ENCODE data around the gene MYO18B.

DNA sequence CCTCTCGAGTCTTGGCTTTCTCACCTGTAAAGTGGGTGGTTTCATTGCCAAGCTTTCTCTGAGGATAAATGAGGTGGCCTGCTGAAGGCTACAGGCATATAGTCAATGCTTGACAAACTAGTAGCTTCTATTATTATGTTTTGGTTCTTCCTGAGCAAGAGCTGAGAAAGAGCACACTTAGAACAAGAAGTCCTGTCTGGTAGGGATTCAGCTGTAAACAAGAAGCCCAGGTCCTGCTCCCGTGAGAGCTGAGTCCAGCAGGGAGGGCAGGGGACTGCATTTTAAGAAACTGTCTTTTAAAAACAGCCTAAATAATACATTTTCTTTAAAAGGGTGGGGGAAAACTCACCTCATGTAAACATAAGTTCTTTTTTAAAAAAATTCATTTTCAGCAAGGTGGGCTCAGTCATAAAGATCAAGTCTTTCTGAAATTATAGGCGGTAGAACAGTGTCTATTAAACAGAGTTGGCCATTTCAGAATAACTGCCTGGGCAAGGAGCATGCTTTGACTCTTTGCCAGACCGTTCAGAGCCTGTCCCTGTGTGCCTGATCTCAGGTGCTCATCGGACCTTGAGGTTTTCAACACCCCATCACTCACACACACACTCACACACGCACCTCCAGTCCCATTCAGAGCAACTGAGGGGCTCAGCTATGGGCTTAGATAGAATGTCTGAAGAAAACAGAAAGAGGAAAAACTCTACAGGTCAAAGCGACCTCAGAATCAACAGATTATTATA is 29.2 kb upstream of the MYO18B start:
- no peak for TF ChIP-seq POLR2A (IDR thresholded peaks at IDR 0.05; ENCODE audit: low read depth, low read length)
- no peak for TF ChIP-seq SPI1 (IDR thresholded peaks at IDR 0.05; ENCODE audit: low read depth, low read length)
- TF ChIP-seq POLR2AphosphoS5 (IDR thresholded peaks at IDR 0.05; ENCODE audit: low read depth, low read length), result no peak
